Omental fat pad (tissue), 4 donors: ENCODE measurements around the gene ADCY3. TPM values are rescaled to one million over a fixed set of nuclear protein-coding genes. Genes with fewer than 3 reads are reported as not detected.

ENCODE experiments used
- ATAC-seq: fragments of 150-250 bp; one replicate; pipeline ENCODE4 v1.9.1; 2016; ENCODE audit warnings: mild to moderate bottlenecking, moderate library complexity; ENCODE audit not compliant: low FRiP score
- DNase-seq: peaks from one replicate; pipeline ENCODE4 v3.0.0-alpha.2; 2019; ENCODE audit warnings: low spot score
- CTCF ChIP-seq, 3 donors: fragments of 450-650 bp; IDR thresholded peaks; one replicate each; pipeline ENCODE4 v1.5.1; 2016 to 2017; ENCODE audit warnings: antibody characterized with exemption in 3 of 3, mild to moderate bottlenecking in 3 of 3, moderate library complexity in 2 of 3
- total RNA-seq, 4 donors: library from RNA; depleted of rRNA; stranded (reverse); fragments of >200 nt; gene quantifications; one replicate each; pipeline ENCODE4 v1.1.0, GENCODE V29; 2016

ADCY3 gene
- total RNA-seq, 4 donors from 2014 or later: 74.5 to 116 (median 95.1) TPM

- TF ChIP-seq CTCF (IDR thresholded peaks at IDR 0.05): no peak
- ATAC-seq (no peak), DNase-seq (no peak)
Measured at GRCh38 chr2:24833821-24834732, 86.0 kb downstream of the ADCY3 start.

- ATAC-seq: no peak
- no peak for DNase-seq
- no peak for TF ChIP-seq CTCF (IDR thresholded peaks at IDR 0.05)
Measured at GRCh38 chr2:24832931-24833701, 86.9 kb downstream of the ADCY3 start.

GRCh38 chr2:24832521-24832920 lies 87.5 kb downstream of the ADCY3 start:
- DNase-seq (no peak), ATAC-seq (no peak)
- no peak for TF ChIP-seq CTCF (IDR thresholded peaks at IDR 0.05)

- ATAC-seq (no peak), DNase-seq (no peak)
- no peak for TF ChIP-seq CTCF (IDR thresholded peaks at IDR 0.05)
Measured at GRCh38 chr2:24832073-24832461, 88.0 kb downstream of the ADCY3 start.

- no peak for DNase-seq
- no peak for TF ChIP-seq CTCF (IDR thresholded peaks at IDR 0.05)
- ATAC-seq: no peak
Measured at GRCh38 chr2:24831221-24832072, 88.6 kb downstream of the ADCY3 start.

- DNase-seq: no peak
- ATAC-seq: no peak
- no peak for TF ChIP-seq CTCF (IDR thresholded peaks at IDR 0.05)
Measured at GRCh38 chr2:24830786-24831185, 89.3 kb downstream of the ADCY3 start.
